ENCODE measurements around the gene FDXR.

GRCh38 chr17:74842146-74842598 is 30.6 kb downstream of the FDXR start:
- TF ChIP-seq CTCF (IDR thresholded peaks at IDR 0.05; ENCODE audit: extremely low read depth in 1 of 2, insufficient read depth in 1 of 2, low read depth in 1 of 2, low read length in 2 of 2) (no peak), POLR2AphosphoS5 (IDR thresholded peaks at IDR 0.05; ENCODE audit: insufficient read depth, low read depth, low read length) (no peak), EZH2 (IDR thresholded peaks at IDR 0.05; ENCODE audit: borderline replicate concordance, low read depth, low read length, severe bottlenecking) (no peak), POLR2A (IDR thresholded peaks at IDR 0.05; ENCODE audit: low read depth, low read length) (no peak), MYC (IDR thresholded peaks at IDR 0.05; ENCODE audit: low read depth, low read length) (no peak), GATA2 (IDR thresholded peaks at IDR 0.05; ENCODE audit: insufficient read depth, insufficient read length, low read depth, low read length) (no peak), MAX (IDR thresholded peaks at IDR 0.05; ENCODE audit: insufficient read depth, insufficient read length) (no peak)

Measured in endothelial cell of umbilical vein (primary cell).